IPS-15b (cell line): Measurements from ENCODE around the gene BRSK2.

Experiments used
- H3K27me3 ChIP-seq: one replicate; pipeline ENCODE4 v1.6.1; 2013; ENCODE audit warnings: low read length; ENCODE audit not compliant: control insufficient read depth, insufficient read depth
- H3K36me3 ChIP-seq: one replicate; pipeline ENCODE4 v1.6.1; 2013; ENCODE audit warnings: low read length; ENCODE audit not compliant: control insufficient read depth, insufficient read depth
- H3K4me1 ChIP-seq: one replicate; pipeline ENCODE4 v1.6.1; 2013; ENCODE audit warnings: mild to moderate bottlenecking, low read length; ENCODE audit not compliant: control insufficient read depth, insufficient read depth
- H3K4me3 ChIP-seq: one replicate; pipeline ENCODE4 v1.5.1; 2013; ENCODE audit warnings: low read depth, low read length
- H3K9ac ChIP-seq: one replicate; pipeline ENCODE4 v1.6.1; 2013; ENCODE audit warnings: low read depth, mild to moderate bottlenecking, low read length
- H3K9me3 ChIP-seq: one replicate; pipeline ENCODE4 v1.6.1; 2013; ENCODE audit warnings: mild to moderate bottlenecking, low read length; ENCODE audit not compliant: control insufficient read depth, insufficient read depth

BRSK2 gene

DNA sequence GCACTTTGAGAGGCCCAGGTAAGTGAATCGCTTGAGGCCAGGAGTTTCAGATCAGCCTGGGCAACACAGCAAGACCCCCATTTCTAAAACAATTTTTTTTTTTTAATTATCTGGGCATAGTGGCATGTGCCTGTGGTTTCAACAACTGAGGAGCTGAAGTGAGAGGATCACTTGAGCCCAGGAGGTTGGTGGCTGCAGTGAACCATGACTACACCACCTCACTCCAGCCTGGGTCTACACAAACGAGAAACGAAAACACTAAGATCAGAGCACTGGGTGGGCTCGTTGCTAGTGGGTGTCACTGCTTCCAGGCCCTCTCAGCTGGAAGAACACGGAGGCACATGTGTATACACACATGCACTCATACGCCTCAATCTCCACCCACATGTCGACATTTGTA lies 100.9 kb downstream of the BRSK2 start:
- H3K9me3 ChIP-seq = no peaks in the 10 kb centered on the region
- no peak overlapping the region for H3K4me3 ChIP-seq
- no peaks in the 10 kb centered on the region for H3K36me3 ChIP-seq
- no peak overlapping the region for H3K9ac ChIP-seq
- no peaks in the 10 kb centered on the region for H3K27me3 ChIP-seq
- H3K4me1 ChIP-seq = no peaks in the 10 kb centered on the region

DNA sequence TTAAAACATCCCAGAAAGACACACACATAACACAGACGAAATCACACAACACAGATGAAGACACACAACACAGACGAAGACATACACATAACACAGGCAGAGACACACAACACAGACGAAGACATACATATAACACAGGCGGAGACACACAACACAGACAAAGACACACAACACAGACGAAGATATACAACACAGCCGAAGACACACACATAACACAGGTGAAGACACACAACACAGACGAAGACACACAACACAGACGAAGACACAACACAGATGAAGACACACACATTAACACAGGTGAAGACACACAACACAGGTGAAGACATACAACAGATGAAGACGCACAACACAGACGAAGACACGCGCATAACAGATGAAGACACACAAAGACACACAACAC lies 101.6 kb downstream of the BRSK2 start:
- Histone ChIP-seq H3K9me3 (no peaks in the 10 kb centered on the region), H3K36me3 (no peaks in the 10 kb centered on the region), H3K27me3 (no peaks in the 10 kb centered on the region), H3K9ac (no peak overlapping the region), H3K4me3 (no peak overlapping the region), H3K4me1 (no peaks in the 10 kb centered on the region)

DNA sequence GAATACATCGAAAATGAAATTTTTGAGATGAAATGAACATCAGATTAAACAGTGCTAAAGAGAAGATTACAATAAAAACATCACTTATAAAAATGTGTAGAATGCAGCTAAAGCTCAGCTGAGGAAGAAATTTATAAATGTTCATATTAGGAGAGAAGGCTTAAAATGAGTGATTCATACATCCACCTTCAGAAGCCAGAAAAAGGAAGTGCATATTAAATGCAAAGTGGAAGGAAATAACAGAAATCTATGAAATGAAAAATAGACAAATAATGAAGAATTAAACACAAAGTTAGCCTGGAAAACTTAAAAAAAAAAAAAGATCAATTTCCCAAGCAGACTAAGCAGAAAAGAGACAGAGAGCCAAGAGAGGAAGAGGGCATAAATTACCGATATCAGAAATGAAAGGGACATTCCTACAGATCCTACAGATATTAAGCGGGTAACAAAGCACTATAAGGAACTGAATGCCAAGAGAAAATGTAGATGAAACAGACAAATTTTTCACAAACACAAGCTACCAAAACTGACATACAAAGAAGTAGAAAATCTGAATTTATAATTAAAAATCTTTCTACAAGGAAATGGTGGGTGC lies 104.0 kb downstream of the BRSK2 start:
- Histone ChIP-seq H3K4me3 (no peak overlapping the region), H3K4me1 (no peaks in the 10 kb centered on the region), H3K9me3 (no peaks in the 10 kb centered on the region), H3K27me3 (no peaks in the 10 kb centered on the region), H3K36me3 (no peaks in the 10 kb centered on the region), H3K9ac (no peak overlapping the region)

DNA sequence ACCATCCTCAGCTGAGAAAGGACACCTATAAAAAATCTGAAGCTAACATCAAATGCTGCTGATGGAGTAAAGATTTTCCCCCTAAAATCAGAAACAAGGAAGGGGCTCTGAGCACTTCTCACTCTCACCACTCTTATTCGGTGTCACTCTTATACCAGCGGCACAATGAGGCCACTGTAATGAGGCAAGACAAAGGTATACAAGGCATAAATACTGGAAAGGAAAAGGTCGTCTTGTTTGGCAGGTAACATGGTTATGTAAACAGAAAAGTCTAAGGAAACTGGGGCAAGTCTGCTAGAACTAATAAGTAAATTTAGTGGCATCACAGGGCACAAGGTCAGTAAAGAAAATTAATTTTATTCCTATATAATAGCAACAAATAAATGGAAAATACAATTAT lies 104.9 kb downstream of the BRSK2 start:
- Histone ChIP-seq H3K4me1 (no peaks in the 10 kb centered on the region), H3K4me3 (no peak overlapping the region), H3K27me3 (no peaks in the 10 kb centered on the region), H3K9me3 (no peaks in the 10 kb centered on the region), H3K9ac (no peak overlapping the region), H3K36me3 (no peaks in the 10 kb centered on the region)

DNA sequence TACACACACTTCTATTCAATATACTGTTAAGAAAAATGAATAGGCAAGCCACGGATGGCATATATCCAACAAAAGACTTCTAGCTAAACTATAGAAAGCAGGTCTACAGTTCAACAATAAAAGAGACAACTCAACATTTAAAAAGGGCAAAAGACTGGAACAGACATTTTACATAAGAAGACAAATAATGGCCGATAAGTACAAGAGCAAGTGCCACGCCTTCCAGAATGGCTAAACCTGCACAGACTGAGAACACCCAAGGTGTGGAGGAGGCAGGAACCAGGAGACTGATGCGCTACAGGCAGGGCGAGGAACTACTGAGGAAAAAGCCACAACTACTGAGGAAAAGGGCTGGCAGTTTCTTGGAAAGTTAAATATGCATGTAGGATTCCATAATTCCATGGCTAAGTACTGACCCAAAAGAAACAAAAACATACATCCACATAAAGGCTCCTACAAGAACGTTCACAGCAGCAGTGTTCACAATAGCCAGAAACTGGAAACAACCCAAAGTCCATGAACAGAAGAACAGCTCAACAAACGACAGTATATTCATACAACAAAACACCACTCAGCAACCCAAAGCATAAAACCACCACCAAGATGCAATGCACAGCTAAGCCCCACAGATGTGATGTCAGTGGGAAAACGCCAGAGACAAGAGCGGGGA lies 106.5 kb downstream of the BRSK2 start:
- H3K36me3 ChIP-seq = no peaks in the 10 kb centered on the region
- no peaks in the 10 kb centered on the region for H3K27me3 ChIP-seq
- no peak overlapping the region for H3K4me3 ChIP-seq
- H3K4me1 ChIP-seq = no peaks in the 10 kb centered on the region
- no peaks in the 10 kb centered on the region for H3K9me3 ChIP-seq
- H3K9ac ChIP-seq = no peak overlapping the region

DNA sequence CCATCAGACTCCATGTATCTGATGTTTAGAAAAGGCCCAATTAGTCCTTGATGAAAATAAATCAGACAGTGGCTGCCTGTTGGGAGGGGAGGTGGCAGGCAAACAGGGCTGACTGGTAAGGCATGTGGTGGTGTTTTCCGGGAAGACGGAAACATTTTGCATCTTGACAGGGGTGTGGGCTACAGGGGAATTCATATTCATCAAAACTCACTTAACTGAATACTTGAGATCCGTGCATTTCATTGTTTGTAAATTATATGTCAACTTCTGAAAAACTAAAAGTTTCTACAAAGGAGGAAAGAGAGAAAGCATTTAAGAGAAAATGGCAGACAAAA lies 107.0 kb downstream of the BRSK2 start:
- no peaks in the 10 kb centered on the region for H3K27me3 ChIP-seq
- H3K9ac ChIP-seq = no peak overlapping the region
- H3K9me3 ChIP-seq = no peaks in the 10 kb centered on the region
- no peaks in the 10 kb centered on the region for H3K36me3 ChIP-seq
- H3K4me3 ChIP-seq = no peak overlapping the region
- no peaks in the 10 kb centered on the region for H3K4me1 ChIP-seq

DNA sequence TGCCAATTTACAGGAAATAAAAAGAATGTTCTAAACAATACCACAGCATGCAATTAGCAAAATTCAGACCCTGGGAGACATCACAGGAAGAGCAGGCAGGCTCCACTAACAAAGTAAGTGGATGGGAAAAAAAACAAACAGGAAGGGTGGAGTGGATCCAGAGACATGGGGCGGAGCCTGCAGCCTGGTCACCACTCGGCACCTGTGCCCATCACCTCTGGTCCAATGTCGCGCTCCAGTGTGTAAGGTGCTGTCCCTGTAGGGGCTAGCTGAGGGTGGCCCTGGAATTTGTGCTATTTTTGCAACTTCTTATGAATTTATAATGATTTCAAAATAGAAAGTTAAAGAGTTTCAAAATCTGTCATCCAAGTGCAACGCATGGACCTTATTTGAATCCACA lies 107.9 kb downstream of the BRSK2 start:
- H3K9me3 ChIP-seq = no peaks in the 10 kb centered on the region
- no peaks in the 10 kb centered on the region for H3K36me3 ChIP-seq
- H3K9ac ChIP-seq = no peak overlapping the region
- no peaks in the 10 kb centered on the region for H3K27me3 ChIP-seq
- H3K4me3 ChIP-seq = no peak overlapping the region
- no peaks in the 10 kb centered on the region for H3K4me1 ChIP-seq

DNA sequence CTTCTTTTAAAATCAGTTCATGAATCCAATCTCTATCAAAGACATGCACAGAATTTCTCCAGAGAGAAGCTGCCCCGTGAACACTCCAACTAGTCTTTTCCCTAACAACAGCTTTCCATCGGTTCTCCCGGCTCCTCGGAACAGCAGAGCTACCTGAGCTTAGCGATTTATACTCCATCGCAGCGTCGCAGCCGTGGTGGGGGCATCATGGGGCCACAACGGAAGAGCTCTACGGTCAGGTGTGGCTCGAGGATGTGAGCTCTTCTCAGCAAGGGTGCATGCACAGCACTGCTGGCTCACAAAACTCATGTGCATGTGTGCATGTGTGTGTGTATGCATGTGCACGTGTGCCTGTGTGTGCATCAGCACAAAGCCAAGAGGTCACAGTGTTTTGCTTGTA lies 108.5 kb downstream of the BRSK2 start:
- H3K36me3 ChIP-seq = peaks cover 3% of the 10 kb centered on the region

DNA sequence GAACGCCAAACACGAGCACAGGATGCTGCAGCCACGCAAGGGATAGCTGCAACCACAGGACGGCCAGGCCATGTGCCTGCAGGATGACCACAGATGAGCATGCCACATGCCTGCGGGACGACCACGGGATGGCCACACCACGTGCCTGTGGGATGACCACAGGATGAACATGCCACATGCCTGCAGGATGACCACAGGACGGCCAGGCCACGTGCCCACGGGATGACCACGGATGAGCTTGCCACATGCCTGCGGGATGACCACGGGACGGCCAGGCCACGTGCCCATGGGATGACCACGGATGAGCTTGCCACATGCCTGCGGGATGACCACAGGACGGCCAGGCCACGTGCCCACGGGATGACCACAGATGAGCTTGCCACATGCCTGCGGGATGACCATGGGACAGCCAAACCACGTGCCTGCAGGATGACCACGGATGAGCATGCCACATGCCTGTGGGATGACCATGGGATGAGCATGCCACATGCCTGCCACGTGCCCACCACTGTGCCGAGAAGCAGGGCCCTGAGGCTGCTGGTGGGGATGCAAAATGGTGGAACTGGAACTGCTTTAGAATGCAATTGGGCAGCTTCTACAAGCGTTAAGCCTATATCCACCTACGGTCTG lies 109.6 kb downstream of the BRSK2 start:
- H3K4me3 ChIP-seq = no peak overlapping the region
- no peak overlapping the region for H3K9ac ChIP-seq
- H3K27me3 ChIP-seq = no peaks in the 10 kb centered on the region
- H3K4me1 ChIP-seq = no peaks in the 10 kb centered on the region
- H3K9me3 ChIP-seq = no peaks in the 10 kb centered on the region
- peaks cover 3% of the 10 kb centered on the region for H3K36me3 ChIP-seq

More for the DNA sequence above, 108.5 kb downstream of the BRSK2 start:
- Histone ChIP-seq H3K9ac (no peak overlapping the region), H3K4me3 (no peak overlapping the region), H3K9me3 (no peaks in the 10 kb centered on the region), H3K4me1 (no peaks in the 10 kb centered on the region), H3K27me3 (no peaks in the 10 kb centered on the region)

DNA sequence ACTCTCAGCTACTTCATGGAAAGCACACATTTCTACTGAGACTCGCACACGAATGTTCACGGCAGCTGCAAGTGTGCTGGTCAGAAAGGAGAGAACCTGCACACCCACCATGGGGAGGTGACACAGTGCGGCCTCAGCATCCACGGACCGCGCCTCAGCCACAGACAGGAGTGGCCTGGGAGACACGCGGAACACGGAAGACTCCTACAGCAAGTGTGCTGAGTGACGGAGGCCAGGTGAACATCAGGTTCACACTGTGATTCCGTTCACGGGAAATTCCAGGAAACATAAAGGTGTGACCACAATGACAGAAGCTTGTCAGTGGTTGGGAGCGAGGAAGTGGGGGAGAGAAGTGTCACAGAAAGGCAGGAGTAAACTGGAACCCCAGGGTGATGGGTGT lies 110.2 kb downstream of the BRSK2 start:
- H3K36me3 ChIP-seq = peaks cover 3% of the 10 kb centered on the region
- no peaks in the 10 kb centered on the region for H3K27me3 ChIP-seq
- H3K9me3 ChIP-seq = no peaks in the 10 kb centered on the region
- H3K4me3 ChIP-seq = no peak overlapping the region
- no peak overlapping the region for H3K9ac ChIP-seq
- H3K4me1 ChIP-seq = no peaks in the 10 kb centered on the region

DNA sequence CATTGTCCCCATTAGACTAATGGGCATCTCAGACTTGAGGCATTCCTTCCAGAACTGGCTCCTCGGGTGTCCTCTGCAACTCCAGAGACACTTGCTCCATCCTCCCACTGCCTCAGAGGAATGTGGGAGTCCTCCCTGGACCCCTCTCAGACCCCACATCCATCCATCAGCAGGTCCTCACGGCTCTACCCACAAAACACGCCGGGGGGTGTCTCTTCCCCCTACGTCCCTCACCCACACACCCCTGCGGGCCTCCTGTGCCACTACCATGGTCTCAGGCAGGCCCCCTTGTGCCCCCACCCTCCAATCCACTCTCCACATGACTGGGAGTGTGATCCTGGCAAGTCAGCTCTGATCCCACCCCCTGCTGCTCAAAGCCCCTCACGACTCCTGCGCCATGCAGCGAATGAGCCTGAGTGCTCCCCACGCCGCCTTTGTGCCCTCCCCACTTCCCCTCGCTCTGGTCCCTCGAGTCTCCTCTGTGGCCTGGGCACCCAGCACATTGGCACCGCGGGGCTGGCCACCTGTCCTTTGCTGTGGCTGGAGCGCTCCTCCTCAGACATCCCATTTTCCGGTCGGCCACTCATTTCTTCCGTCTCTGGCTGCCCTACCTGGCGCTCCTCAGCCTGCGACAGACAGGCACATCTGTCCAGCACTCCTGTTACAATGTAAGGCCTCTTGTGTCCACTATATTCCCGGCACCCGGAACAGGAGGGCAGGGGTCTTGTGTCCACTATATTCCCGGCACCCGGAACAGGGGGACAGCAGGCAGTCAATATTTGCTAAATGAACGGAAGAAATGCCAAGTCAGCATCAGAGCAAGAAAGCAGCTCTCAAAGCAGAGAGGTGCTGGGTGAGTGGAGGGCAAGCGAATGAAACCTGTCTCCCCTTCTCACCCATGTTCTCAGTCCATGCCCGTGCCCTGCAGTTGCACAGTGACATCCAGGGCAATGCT lies 111.0 kb downstream of the BRSK2 start:
- Histone ChIP-seq H3K4me1 (no peaks in the 10 kb centered on the region), H3K9ac (no peak overlapping the region), H3K36me3 (peaks cover 3% of the 10 kb centered on the region), H3K9me3 (no peaks in the 10 kb centered on the region), H3K27me3 (no peaks in the 10 kb centered on the region), H3K4me3 (no peak overlapping the region)
